GM21786 (cell line): ENCODE results near the gene NACC2.
A peak's percentile ranks its signal among the peaks of the same experiment; 100 is the strongest.
"Not testable (repeated sequence)": the region's sequence is repeated elsewhere in the genome, so short reads cannot be mapped to it uniquely, and the experiment has no call there.

Source experiments
- ATAC-seq: cut with Tn5 transposase; IDR thresholded peaks from one replicate; pipeline ENCODE4 v1.9.1; 2021; ENCODE audit not compliant: unreplicated experiment

Gene NACC2

DNA sequence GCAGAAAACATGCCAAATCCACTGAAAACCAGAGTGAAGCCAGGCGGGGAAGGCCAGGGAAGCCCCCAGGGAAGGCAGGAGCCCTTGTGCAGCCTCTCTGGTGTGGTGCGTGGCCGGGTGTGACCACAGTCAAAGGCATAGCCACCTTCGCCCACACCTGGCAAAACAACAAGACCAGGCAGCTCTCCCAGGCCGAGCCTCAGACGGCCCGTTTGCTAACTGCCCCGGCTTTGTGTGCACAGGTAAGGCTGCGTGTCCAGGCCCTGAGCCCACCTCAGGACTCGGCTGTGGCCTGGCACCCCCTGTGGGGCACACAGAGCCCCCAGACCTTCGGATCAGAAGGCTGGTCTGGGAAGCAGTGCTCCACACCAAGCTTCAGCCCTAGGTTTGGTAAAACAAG, 17.5 kb upstream of the NACC2 start:
- no peak for ATAC-seq

DNA sequence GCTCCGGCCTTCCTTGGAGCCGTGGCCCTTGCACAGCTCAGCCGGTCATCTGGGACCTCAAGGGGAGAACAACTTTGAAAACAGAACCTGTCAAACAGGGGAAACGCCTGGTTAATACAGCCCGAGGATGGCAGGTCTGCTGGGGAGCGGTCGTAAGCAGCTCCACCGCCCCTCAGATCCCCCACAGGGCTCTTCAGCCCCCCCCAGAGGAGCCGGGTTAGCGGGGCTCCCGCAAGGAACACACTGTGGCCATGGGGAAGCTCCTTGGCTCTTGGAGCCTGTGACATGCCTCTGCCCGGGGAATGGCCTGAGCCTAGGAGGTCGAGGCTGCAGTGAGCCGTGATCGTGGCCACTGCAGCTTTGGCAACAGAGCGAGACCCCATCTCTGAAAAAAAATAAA, 16.8 kb upstream of the NACC2 start:
- no peak for ATAC-seq

DNA sequence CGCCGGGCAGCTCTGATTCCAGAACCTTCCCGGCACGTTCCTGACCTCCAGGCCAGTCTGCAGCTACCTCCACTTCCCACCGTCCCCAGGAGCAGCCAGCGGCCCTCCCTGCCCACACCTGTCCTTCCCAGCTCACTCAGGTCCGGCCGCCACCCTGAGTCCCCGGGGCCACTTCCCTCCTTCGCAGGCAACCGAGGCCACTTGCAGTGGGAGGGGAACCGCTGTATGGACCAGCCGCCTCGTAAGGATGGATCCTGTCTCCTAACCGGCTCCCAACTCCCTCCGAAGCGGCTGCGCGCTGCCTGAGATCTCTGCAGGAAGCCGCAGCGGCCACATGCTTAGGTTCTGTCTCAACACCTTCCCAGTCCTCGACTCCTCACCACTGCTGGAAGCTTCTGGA, 16.1 kb upstream of the NACC2 start:
- no peak for ATAC-seq

DNA sequence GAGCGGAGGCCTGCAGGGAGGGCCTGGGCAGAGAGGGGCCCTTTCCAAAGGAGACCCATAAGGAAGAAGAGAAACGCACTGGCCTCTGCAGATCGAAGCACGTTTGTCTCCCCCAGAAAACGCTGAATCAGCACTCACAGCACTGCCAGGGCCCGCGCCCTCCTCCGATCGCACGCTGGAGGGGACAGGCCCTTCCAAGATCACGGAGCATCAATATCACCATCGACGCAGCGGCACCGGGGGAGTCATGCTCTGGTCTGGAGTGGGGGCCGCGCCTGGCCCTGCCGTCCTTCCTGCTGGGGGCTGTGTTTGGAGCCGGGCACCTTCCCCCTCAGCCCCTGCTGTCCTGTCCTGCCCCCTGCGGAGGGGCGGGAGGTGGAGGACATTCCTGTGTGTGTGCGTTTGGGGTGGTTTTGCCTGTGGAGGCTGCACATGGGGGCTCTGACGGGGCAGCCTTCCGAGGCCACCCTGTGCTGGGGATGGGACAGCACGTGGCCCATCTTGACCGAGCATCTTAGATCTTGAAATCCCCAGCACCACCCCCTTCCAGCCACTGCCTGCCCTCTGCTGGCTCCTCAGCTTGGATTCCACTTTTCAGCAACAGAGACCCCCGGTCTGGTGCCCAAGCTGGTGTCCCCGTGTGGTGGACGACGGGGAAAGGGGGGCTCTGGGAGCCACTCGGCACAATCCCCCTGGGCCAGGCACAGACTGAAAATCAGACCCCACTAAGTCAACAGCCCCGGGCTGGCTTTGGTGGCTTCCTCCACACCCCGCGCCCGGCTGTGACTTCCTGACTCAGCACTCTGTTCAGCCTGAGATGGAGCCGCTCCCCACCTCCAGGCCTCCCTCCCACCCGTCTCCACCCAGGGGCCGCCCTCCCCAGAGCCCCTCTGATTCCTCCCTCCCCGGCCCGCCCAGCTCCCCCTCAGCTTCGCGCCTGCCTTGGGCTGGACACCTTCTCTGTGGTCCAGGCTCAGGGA, 15.3 kb upstream of the NACC2 start:
- ATAC-seq, result peak; percentile 7

DNA sequence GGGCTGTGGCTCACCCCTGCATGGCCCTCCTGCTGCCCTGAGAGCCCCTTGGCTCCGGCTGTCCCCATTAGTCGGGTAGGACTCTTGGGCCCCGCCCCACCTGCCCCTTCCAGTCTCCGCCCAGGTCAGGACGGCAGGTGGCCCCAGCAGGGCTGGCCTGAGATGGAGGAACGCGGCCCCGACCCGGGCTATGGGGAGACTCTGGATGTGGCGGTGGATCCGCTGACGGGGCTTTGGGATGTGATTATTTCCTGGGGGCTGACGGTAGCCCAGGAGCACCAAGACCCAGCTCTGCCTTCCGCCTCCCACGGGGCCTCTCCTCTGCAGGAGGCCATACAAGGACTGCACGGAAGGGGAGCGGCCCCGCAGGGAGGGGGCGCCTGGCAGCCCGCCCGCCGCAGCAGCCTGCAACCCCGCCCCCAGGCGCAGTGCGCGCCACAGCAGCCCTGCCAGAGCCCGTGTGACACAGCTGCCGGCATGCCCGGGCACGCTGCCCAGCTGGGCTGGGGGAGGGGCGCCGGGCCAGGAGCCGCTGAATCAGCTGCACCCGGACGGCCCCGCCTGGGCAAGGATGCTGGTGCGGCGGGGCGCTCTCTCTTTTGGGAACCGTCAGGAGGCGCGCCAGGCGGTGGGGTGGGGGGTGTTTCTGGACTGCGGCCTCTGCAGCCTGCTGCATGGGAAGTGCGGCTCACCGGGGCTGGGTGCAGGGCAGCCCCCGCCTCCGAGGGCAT, 14.4 kb upstream of the NACC2 start:
- ATAC-seq, result peak; percentile 74

DNA sequence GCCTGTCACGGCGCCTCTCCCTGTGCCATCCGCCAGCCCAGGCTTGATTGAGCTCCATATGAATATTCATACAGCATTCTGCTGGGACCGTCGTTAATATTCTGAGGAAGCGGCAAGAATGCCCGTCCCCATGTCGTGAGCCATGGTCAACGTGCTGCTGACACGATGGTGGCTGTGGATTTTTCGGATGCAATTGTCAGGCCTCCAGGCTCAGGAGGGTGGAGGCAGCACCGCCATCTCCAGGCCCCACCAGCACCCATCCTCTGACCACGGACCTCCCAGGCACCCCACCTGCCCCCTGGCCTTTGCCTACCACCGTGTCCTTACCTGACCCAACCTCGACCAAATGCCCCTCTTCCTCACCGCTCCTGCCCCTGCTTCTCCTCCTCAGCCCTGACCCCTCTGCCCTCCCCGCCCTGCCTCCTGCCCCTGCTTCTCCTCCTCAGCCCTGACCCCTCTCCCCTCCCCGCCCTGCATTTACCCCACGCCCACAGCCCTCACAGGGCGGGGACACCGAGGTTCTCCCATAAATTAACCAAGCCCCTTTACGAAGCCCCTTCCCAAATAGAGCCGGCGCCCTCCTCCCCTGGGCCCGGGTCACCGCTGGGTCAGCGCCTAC, 13.7 kb upstream of the NACC2 start:
- no peak for ATAC-seq

DNA sequence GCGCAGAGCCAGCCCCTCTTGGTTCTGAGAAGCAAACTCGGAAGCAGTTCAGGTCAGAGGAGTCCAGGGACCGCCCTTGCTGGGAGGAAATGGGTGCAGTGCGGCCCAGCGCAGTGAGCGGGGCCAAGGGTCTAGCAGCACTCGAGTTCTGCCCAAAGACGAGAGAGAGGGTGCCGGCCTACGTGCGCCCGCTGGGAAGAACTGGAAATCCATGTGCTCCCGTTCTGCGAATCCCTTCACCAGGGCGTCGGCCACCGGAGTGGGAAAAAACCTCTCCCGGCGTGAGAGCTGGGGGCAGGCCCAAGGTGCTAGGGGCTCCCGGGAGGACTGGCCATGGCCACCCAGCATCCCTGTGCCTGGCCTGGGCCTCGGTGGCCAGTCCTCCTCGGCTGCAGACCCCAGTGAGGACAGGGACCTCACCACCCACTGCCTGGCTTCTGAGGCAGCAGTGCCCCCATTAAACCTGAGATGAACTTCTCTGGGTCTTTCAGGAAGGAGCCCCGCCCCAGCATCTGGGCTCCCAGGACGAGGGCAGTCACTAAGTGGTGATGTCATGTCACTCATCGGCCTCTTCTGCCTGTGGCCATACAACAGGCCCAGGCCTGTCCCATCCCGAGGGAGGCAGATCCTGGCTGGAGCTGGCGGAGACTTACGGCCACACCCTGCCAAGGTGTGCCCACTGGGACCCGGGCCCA, 13.0 kb upstream of the NACC2 start:
- no peak for ATAC-seq

DNA sequence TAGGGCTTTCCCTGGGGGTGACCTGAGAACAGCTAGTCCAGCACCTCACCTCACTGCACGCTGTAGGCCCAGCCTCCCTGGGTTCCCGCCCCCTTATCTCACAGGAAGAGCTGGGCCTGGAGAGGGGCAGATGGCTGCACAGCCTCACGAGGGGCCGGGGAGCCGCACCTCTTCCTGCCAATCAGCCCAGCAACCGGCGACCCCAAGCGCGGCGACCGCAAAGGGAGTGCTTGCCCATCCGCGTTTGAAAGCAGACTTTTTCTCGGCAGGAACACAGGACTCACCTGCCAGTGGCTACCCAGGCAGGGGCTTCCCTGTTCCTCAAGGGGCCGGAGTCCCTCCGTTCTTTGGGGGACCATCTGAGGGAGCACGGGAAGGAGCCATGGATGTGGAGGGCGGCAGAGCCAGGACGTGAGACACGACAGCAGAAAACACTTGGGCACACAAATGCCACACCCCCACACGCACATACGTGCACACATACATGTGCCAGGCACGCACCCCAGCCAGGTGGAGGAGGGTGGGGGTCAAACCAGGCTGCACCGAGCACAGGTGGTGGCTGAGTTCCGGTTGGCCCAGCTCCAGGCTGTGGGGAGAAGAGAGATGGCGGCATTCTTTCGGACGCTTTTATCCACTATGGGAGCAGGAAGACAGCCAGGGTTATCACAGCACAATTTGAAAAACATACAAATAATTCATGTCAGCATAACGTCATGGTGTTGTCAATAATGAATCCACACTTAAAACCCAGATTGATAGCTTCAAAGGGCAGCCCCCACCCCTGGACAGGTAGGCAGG, 12.3 kb upstream of the NACC2 start:
- ATAC-seq, result no peak

DNA sequence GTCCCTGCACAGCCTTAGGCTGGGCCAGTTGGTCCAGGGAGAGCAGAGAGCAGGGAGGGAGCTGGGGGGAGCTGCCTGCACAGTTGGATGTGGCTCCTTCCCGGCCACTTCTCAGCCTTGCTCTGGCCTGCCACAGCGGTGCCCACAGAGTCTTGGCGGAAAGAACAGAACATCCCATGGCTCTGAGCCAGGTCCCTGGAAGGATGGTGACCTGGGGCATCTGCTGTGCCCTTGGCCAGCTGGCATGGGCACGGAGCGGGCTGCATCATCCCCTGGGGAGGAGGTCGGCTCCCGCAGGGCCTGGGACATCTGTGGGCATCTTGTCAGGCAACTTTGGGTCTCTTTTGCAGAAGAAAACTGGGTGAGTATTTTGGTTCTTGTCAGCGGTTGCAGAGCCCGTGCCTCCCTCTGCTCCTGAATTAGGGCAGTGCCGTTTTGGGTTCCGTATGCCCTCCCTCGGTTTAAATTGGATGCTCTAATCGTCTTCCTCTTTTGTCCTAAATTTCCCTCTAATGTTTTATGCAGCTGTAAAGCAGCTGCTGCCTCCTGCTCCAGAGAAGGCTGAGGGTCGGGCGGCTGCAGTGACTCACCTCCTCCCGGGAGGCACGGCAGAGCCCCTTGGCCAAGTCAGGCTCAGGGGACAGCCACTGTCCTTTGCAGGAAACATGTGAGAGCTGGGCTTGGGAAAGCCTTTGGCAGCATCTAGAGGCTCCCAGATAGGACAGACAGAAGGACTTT, 10.5 kb upstream of the NACC2 start:
- no peak for ATAC-seq

DNA sequence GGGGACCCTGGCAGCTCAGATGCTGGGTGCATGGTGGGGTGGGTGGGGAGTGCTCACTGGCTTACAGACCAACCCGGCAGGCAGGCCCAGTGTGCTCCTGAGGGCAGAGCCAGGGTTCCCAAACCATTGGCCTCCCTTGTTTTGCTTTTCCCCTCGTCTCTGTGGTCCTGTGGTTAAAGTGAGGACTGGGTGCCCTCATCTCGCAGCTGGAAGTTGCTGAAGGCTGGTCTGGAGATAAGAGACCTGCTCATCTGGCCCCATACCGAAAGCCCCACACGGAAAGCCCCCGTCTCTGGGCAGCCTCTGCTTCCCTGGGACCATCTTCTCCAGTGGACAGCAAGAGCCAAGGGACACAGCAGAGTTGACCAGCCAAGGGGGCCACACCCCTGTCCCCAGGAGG, 9.8 kb upstream of the NACC2 start:
- ATAC-seq, result no peak

DNA sequence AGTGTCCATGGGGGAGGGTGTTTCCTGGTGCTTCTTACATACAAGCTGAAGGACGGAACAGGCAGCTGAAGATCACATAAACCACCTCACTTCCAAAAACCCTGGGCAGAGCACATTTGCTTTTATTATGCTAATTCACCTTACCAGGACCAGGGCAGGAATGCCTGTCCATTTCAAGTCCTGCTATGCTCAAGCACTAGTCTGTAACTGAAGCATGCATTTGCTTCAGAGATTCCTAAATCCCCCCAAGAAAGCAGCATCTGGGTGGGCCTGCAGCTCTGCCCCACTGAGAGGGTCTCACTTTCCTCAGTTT, 9.4 kb upstream of the NACC2 start:
- no peak for ATAC-seq

DNA sequence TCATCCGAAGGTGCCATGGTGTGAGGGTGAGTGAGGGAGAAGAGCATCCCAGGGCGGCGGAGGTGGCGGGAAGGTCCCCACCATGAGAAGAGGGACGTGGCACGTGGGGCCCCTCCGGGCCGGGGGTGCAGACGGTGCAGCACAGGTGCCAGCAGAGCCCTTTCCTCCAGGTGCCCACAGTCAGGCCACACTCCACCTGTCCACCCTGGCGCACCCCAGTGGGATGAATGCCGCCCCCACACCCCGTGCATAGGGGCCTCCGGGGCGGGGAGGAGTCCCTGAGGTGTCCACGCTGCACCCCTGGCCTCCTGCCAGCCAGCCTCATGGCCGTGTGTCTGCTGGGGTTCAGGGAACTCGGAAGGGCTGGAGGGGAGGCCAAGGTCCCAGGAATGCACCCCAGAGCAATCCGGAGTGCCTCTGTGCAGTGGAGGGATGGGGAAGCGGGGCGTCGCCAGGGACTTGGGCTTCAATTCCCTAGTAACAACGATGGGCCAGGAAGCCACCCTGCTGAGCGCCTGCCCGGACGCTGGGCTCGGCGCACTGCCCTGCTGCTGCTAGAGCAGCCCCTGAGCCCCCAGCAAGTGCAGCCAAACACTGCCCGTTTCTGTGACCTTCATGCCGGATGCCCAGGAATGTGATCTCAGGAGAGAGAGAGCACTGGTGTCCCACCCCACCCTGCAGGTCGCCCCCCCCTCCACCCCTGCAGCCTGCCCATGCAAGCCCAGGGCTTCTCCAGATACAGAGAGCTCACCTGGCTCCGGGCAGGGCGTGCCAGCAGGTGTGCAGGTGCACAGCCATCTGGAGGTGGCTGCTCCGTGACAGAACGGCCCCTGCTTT, 8.8 kb upstream of the NACC2 start:
- no peak for ATAC-seq

DNA sequence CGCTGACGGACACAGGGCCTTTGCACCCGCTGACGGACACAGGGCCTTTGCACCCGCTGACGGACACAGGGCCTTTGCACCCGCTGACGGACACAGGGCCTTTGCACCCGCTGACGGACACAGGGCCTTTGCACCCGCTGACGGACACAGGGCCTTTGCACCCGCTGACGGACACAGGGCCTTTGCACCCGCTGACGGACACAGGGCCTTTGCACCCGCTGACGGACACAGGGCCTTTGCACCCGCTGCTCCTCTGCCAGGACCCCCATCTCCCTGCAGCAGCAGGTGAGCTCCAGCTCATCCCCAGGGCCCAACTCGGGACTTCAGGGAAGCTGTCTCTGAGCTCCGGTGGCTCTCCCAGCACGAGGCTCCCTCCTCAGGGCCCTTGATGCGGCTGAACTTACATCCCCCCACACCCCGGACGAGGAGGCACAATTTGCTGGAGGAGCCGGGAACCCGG, 6.6 kb upstream of the NACC2 start:
- ATAC-seq, result not testable (repeated sequence)

DNA sequence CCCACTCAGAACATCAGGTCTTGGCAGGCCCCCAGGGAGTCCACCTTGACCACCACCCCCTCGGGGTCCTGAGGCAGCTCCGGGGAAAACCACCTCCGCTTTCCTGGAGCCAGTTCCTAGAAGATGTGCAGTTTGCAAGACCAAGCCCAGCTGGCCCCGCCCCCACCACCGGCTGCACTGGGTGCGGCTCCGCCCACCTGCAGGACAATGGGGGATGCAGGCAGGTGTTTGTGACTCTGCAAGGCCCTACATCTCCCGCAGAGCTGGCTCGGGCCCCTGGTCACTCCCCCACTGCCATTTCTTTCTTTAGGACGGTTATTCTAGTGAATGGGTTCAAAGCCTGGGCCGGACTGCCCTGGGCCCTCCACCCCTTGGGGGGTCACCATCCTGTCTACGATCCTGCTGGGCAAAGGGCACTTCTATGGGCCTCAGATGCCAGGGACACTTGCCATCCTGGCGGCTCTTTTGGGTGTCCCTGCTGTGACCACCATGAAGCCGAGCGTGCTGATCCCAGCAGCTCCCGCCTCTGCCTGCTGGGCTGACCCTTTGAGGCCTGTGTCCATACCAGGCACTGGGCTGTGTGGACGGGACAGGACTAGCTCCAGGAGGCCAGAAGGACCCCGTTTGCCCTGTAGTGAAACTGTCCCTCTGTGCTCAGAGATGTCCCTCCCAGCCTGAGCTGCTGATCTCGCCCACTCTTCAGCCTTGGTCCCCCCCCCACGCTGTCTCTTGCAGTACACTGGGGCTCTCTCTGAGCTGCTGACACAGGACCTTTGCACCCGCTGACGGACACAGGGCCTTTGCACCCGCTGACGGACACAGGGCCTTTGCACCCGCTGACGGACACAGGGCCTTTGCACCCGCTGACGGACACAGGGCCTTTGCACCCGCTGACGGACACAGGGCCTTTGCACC, 5.9 kb upstream of the NACC2 start:
- ATAC-seq, result no peak

DNA sequence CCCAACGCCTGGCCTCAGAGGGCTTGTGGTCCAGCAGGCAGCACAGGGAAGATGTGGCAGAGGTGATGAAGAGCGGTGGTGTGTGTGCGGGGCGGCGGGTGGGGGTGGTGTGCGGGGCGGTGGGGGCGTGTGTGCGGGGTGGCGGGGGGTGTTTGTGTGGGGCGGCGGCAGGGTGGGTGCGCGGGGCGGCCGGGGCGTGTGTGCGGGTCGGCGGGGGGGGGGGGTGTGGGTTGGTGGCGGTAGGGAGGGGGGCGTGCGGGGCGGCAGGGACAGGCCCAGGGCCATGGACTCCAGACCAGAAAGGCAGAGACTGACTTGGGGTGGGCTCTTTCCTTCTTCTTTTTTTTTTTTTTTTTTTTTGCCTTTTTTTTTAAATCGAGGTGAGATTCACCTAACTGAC, 4.5 kb upstream of the NACC2 start:
- no peak for ATAC-seq

DNA sequence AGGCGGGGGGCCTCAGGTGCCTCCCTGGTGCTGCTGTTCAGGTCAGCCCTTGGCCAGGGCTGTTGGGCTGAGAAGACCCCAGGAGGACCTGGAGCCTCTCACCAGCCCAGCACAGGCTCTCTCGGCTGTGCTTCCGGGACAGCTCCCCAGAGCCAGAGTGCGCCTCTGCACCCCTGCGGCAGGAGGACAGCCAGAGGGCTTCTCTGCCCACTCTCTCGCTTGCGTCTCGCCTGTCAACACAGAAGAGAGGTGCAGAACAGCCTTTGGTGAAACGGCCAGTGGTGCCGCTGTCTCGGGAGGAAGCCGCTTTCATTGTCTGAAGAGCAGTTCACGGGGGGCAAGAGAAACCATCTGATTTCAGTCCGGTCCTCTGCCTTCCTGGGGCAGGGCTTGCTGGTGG, 3.8 kb upstream of the NACC2 start:
- no peak for ATAC-seq

DNA sequence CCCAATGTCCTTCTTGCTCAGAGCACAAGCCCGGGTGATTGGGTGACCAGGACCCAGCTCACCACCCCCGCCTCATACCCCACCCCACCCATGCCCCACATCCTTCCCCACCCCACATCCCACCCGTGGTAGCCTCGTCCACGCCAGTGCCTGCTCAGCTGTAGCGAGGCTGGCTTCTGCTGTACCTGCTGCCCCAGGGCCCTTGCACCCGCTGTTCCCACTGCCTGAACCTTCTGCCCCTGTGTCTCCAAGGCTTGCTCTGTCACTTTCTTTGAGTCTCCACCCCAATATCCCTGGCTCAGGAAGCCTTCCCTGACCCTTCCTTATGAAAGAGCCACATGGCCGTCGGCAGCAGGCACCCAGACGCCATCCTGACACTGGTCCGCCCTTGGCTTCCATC, 3.1 kb upstream of the NACC2 start:
- ATAC-seq, result no peak

DNA sequence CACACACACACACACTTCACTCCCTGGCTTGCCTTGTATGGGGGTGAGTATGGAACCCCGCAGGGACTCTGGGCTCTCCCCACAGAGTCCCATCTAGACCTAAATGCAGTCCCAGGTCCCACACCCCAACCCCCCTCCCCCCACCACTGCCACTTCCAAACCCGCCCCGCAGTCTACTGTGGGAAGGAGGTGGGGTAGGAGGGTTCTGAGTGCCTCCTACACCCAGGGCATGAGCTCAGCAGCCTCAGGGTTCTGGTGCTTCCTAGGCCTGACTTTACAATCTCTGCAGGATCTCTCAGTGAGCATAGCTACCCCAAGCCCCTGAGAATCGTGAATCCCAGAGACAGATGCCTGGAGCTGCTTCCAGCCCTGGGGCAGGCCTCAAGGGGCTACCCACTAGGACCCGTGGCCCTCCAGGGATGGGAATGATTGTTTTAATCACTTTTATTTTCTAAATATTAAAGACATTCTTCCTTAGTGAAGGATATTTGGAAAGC, 1.5 kb upstream of the NACC2 start:
- ATAC-seq, result no peak
